DMS79 (cell line): ENCODE data around the gene TNRC6B.

Experiments used
- DNase-seq: peaks from one replicate; lab custom pipeline; 2025; lab: John Stamatoyannopoulos, UW

Gene TNRC6B

DNA sequence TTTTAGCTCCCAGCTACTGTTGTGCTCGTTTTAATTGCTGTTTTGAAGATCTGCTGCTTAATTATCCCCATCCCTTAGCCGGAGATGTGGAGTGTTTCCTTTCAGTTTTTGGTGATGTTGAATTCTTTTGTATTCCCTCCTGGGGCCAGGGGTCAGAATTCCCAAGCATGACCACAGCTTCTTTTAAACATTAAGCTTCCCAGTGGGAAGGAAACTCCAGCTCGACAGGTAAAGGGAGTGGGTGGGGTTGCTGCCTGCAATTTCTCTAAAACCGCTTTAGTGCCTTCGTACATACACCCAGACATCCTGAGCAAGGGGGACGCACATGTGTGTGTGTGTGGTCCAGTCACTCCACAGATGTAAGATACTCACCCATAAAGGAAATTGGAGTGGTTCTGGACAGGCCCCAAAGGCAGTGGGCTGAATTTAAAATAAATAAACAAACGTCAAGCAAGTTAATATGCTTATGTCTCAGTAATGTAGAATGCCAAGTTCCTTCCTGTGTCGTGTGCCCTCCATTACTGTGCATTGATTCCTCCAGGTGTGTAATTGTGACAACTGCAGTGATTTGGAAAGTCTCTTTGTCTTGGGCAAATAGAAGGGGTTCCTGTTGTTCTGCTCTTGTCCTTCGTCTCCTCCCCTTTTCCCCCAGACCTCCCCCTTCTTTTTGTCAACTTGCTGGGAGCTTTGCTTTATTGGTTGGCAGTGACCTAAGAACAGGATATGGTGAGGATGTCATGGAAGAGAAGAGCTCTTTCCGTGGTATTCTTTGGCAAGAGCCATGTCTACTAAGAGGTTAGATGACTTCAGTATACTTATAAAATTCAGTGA lies 149.4 kb downstream of the TNRC6B start:
- no peak for DNase-seq

DNA sequence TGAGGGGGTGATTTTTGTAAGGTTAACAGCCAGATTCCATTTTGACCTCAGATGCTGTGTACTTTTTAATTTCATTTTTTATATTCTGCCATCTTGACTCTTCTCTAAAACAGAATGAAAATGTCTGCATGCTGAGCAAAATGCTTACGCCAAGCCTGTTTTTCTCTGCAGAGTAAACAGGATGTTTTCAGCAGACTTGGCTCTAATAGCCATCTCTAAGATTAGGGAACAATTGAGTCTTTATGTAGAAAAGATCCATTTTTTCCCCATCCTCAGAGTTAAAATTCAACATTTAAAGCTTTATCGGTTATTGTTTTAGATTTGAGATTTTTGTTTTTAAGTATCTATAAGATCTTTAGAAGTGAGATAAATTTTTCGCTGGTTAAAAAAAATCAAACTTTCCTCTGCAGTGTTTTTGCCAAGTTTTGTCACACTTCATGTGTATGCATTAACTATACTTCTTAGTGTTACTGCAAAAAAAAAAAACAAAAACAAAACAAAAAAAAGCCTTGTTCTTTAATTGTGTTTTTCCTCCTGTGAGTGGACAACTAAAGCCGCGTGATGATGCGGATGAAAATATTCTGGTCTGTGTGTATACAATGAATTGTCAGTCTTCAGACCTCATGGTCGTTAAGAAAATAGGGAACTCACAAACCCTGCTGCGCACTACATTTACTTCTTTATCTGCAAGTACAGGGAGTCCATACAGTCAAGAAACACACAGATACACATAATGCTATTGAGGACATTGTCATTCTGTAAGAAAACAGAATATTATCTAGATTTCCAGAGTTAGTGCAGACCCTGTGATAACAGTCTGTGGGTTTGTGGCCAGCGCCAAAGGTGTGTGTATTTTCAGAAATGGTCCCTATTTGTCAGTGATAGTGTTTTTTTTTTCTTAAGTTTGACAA lies 151.1 kb downstream of the TNRC6B start:
- DNase-seq: no peak

DNA sequence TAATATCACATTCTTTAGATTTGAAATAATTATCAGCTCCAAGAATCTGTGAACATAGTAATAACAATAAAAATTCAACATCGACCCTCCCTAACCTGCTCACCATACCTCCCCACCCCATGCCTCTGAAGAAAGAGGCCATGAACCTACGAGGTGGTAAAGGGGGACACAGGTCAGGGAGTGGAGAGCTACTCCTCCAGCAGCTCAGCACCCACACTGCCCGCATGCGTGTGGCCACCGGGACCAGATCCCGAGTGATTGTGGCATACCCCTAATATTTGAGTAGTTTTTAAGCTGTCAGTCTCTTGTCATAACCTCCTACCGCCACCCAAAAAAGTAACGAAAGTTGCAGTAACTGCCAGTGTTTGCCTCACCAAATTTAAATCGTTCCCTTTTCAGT lies 151.7 kb downstream of the TNRC6B start:
- DNase-seq: no peak

GRCh38 chr22:40330086-40330485 lies 152.4 kb downstream of the TNRC6B start:
- no peak for DNase-seq

- DNase-seq: no peak
Observed at GRCh38 chr22:40330615-40331014, 152.9 kb downstream of the TNRC6B start.

DNA sequence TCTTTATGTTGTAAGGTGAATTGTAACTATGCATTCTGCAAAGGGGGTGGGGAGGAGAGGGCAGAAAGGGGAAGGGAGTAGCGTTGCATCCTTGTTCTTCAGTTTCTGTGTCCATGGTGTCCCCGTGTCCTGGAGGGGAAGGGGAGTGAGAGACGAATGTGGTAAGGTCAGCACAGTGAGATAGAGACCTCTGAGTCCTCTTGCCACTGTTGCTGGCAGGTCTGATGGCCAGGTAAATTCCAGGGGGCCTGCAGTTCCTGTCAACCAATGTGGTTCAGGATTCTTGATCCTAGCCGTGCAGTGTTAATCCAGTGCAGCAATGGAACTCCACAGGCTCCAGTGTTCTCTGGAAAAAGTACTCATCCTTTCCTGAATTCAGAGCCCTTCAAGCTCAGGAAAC lies 154.0 kb downstream of the TNRC6B start:
- no peak for DNase-seq

- no peak for DNase-seq
Observed at GRCh38 chr22:40332319-40332781, 154.6 kb downstream of the TNRC6B start.

GRCh38 chr22:40334060-40334459 lies 156.3 kb downstream of the TNRC6B start:
- DNase-seq: no peak

DNA sequence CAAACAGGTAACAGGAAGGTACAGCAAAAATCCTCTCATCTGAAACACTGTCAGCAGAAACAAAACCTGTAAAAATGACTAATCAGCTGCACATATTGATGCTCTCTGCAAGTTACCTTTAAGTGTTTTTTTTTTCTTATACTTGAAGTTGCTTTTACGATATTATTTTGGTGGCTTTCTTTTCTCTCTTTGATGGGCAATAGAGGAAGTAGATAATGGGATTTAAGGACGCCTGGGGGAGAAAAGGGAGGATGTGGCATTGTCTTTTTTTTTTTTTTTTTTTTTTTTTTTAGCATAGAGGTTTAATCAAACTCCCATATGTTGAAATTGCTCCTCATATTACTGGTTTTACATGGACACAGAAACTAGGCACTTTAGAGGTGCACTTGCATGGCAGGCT lies 157.2 kb downstream of the TNRC6B start:
- no peak for DNase-seq

DNA sequence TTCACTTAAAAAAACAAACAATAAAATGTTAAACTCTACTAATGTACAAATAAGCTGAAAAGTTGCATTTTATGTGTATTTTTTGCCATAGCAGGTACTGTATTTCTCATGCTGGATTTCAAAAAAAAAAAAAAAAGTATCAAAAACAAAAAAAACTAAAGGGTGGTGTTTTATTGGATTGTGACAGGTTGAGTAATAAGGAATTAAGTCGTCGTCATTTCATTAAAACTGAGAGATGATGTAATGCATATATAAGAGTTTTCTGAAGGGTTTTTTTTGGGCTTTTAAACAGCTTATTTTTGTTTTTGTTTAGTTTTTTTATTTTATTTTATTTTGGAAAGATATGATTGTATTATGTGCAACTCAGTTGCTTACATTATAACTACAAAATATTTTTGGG lies 157.6 kb downstream of the TNRC6B start:
- no peak for DNase-seq

DNA sequence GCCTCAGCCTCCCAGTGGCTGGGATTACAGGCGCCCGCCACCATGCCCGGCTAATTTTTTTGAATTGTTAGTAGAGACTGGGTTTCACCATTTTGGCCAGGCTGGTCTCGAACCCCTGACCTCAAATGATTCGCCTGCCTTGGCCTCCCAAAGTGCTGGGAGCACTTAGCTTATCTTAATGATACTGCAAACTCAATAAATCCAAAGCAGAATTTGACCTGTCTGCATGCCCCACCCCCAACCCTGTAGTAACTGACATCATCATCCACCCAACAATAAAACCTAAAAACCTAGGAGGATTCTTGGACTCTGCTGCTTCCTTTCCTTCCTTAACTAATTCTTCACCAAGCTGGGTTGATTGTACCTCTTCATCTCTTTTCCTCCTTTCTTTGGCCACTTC lies 162.3 kb downstream of the TNRC6B start:
- DNase-seq: no peak

DNA sequence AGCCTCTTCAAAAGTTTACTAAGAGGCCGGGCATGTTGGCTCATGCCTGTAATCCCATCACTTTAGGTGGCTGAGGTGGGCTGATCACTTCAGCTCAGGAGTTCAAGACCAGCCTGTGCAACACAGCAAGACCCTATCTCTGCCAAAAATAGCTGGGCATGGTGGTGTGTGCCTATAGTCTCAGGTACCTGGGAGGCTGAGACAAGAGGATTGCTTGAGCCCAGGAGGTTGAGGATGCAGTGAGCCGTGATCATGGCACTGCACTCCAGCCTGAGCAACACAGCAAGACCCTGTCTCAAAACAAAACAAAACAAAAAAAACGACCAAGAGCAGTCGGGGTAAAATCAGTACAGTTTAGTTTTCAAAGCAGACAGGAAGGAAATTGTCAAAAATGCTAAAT lies 163.9 kb downstream of the TNRC6B start:
- DNase-seq: no peak

GRCh38 chr22:40342521-40342920 lies 164.8 kb downstream of the TNRC6B start:
- no peak for DNase-seq

DNA sequence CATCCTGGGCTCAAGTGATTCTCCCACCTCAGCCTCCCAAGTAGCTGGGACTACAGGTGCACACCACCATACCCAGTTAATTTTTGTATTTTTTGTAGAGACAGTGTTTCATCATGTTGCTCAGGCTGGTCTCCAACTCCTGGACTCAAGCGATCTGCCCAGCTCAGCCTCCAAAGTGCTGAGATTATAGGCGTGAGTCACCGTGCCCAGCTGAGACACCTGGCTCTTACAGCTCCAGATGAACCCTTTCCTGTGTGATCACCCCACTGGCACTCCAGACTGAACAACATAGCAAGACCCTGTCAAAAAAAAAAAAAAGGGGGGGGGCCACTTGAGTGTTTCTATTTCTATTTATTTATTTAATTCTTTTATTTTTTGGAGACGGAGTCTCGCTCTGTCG lies 167.5 kb downstream of the TNRC6B start:
- no peak for DNase-seq

DNA sequence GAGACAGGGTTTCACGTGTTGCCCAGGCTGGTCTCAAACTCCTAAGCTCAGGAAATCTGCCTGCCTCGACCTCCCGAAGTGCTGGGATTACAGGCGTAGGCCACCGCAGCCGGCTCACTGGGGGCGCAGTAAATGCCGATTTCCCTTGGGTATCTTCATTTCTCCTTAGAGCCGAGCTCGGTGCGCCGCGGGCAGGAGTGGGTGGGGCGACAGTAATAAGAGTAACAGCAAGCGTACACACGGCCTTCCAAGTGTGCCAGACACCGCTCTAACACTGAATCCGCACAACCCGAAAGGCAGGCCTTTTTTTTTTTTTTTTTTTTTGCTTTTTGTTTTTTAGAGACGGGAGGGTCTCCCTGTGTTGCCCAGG lies 168.1 kb downstream of the TNRC6B start:
- no peak for DNase-seq

GRCh38 chr22:40346185-40347118 lies 168.7 kb downstream of the TNRC6B start, which contains the start of gene ADSL:
ADSL (plus strand) TSS chr22:40346500; CDS start chr22:40346559, 59 bp downstream.
- DNase-seq: peak; percentile 44

GRCh38 chr22:40347300-40347699 lies 169.6 kb downstream of the TNRC6B start:
- DNase-seq: no peak

GRCh38 chr22:40348025-40348658 lies 170.4 kb downstream of the TNRC6B start:
- DNase-seq: no peak

DNA sequence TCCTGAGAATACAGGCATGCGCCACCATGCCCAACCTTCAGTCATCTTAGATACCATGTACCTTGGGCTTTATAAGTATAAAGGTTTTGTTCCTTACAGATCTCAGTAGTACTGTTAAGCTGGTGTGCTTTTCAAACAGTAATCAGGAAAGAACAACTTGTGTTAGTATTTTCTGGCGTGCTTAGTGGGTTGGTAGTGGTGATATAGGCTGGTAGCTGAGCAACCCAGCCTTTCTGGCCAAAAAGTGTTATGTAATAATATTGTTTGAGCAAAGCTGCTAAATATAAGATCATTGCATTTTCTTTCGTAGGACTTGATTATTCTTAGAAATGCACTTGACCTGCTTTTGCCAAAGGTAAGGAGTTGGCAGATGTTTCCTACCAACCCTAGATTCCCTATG lies 175.0 kb downstream of the TNRC6B start:
- DNase-seq: no peak

DNA sequence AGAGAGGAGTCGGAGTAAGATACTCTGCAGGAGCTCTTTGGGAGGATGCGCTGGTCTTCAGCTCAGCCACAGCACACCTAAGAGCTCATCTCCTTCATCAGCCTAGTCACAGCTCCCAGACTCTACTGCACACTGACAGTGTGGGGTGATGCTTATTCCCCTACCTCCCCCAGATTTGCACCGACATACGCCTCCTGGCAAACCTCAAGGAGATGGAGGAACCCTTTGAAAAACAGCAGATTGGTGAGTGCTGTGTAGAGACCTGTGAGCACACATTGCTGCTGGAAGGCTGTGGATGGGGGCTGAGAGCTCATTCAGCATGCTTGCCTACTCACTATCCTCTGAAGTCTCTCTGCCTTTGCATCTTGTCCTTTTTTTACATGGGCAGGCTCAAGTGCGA lies 183.4 kb downstream of the TNRC6B start:
- DNase-seq: no peak

DNA sequence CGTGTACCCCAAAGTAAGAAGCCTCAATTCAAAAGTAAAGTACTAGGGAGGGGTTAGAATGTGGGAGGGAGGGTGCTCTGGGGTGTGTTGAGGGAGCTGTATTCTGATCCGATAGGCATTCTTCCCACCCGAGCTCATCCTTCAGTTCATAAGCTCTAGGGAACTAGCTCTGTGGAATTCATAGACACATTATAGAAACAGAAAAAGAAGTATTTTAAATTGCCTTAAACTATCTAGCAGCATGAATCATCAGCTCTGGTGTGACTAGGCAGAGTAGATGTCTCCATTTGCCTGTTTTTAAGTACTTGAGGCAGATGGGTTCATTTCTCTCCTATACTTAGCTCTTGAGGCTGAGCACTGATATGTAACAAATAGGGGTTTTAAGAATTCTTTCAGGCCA lies 185.3 kb downstream of the TNRC6B start:
- DNase-seq: no peak
